Measurements from ENCODE around the gene SLC26A6.

SLC26A6 gene

DNA sequence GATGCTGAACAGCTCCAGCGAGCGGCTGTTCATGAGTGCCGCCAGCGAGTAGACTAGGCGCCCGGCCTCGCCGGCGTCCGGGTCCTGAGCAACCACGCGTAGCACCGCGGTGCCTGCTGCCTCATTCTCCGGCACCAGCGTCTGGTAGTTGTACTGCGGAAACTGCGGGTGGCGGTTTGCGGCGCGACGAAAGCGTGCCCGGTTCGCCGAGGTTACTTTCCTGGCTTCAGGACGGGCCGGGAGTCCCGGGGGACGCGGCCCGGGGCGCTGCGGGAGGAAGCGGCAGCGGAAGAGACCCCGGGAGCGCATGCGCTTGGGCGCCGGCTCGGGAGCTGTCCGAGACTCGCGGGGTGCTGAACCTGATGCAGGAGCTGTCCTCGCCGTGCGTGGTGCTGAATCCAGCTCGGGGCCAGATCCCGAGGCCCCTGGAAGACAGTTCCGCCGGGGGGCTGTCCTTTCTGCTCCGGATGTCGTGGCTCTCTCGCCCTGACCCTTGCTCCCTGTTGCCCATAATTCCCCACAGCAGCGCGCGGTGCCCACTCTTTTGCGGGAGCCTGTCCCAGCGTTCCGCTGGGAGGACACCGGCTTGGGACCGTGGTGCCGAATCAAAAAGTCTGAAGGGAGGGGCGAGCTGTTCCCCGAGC, 26.4 kb upstream of the SLC26A6 start:
- TF ChIP-seq CSDC2 (CRISPR knock-in tag; IDR thresholded peaks at IDR 0.05) = peak; percentile 78; the same call in 1 of the 2 replicates
- TF ChIP-seq ZC3H10 (CRISPR knock-in tag; IDR thresholded peaks at IDR 0.05) = no peak
- TF ChIP-seq ZFP3 (CRISPR knock-in tag; IDR thresholded peaks at IDR 0.05) = 0 out of 2 replicates have a peak, but pooled peaks have one; percentile 61
- no peak for ATAC-seq

GRCh38 chr3:48660800-48661400, 25.6 kb upstream of the SLC26A6 start:
- TF ChIP-seq ISL1 (CRISPR knock-in tag; IDR thresholded peaks at IDR 0.05) = no peak
- no peak for TF ChIP-seq GLIS3 (CRISPR knock-in tag; IDR thresholded peaks at IDR 0.05)
- no peak for TF ChIP-seq TOX (CRISPR knock-in tag; IDR thresholded peaks at IDR 0.05; ENCODE audit: borderline replicate concordance)
- ATAC-seq = no peak

DNA sequence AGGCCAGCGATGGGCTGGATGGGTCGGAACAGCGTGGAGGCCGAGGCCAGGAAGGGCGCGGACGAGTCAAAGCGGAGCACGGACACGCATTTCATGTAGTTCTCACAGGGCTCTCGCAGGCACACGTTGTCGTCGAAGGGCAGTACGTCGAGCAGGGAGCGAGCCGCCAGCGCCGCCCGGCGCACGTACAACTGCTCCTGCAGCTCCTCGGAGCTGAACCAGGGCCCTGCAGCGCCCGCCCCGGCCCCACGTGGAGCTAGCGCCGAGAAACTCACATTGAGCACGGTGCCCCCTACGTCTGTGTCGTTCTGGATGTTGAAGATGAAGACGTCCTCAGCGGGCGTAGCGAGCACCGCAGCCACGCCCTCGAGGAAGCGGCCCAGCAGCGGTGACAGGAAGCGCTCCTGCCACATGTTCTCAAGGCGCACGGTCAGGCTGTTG, 21.6 kb upstream of the SLC26A6 start:
- no peak for ATAC-seq
- no peak for TF ChIP-seq CSDC2 (CRISPR knock-in tag; IDR thresholded peaks at IDR 0.05)

DNA sequence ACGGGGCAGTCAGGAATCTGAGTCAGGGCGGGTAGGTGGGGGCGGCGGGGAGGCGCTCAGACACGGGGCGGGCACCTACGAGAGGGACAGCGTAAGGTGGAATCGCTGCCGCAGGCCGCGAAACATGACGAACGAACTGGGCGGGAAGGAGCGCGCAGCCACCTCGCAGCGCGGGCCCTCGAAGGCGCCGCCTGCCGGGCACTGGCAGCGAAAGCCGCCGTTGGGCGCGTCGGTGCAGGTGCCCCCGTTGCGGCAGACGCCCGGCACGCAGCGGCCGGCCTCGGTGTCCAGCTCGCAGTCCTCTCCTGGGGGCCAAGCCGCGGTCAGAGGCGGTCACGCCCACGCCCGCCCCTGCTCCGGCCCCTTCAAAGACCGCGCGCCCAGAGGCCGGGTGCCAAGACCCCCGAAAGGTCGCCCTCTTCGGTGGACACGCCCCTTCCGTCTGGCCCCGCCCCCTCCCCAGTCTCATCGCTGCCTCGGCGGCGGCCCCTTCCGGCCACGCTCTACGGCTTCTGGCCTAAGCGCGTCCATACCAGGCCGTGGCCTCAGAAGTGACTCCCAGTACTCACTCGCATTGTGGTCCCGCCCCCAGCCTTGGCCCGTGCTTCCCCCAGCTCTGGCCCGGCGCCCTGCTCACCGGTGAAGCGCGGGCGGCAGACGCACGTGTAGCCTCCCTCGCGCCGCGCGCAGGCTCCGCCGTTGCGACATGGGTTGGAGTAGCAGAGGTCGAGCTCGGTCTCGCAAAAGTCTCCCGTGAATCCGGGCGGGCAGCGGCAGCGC, 21.0 kb upstream of the SLC26A6 start:
- no peak for ATAC-seq
- TF ChIP-seq, protein P1, sequence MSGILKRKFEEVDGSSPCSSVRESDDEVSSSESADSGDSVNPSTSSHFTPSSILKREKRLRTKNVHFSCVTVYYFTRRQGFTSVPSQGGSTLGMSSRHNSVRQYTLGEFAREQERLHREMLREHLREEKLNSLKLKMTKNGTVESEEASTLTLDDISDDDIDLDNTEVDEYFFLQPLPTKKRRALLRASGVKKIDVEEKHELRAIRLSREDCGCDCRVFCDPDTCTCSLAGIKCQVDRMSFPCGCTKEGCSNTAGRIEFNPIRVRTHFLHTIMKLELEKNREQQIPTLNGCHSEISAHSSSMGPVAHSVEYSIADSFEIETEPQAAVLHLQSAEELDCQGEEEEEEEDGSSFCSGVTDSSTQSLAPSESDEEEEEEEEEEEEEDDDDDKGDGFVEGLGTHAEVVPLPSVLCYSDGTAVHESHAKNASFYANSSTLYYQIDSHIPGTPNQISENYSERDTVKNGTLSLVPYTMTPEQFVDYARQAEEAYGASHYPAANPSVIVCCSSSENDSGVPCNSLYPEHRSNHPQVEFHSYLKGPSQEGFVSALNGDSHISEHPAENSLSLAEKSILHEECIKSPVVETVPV (CRISPR knock-in tag; IDR thresholded peaks at IDR 0.05) = no peak
- TF ChIP-seq ZFP3 (CRISPR knock-in tag; IDR thresholded peaks at IDR 0.05) = no peak
- TF ChIP-seq ARNTL (CRISPR knock-in tag; IDR thresholded peaks at IDR 0.05; ENCODE audit: borderline replicate concordance, low read depth) = no peak
- TF ChIP-seq, protein P2, sequence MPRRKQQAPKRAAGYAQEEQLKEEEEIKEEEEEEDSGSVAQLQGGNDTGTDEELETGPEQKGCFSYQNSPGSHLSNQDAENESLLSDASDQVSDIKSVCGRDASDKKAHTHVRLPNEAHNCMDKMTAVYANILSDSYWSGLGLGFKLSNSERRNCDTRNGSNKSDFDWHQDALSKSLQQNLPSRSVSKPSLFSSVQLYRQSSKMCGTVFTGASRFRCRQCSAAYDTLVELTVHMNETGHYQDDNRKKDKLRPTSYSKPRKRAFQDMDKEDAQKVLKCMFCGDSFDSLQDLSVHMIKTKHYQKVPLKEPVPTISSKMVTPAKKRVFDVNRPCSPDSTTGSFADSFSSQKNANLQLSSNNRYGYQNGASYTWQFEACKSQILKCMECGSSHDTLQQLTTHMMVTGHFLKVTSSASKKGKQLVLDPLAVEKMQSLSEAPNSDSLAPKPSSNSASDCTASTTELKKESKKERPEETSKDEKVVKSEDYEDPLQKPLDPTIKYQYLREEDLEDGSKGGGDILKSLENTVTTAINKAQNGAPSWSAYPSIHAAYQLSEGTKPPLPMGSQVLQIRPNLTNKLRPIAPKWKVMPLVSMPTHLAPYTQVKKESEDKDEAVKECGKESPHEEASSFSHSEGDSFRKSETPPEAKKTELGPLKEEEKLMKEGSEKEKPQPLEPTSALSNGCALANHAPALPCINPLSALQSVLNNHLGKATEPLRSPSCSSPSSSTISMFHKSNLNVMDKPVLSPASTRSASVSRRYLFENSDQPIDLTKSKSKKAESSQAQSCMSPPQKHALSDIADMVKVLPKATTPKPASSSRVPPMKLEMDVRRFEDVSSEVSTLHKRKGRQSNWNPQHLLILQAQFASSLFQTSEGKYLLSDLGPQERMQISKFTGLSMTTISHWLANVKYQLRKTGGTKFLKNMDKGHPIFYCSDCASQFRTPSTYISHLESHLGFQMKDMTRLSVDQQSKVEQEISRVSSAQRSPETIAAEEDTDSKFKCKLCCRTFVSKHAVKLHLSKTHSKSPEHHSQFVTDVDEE (CRISPR knock-in tag; IDR thresholded peaks at IDR 0.05) = no peak
- no peak for TF ChIP-seq SNAI2 (CRISPR knock-in tag; IDR thresholded peaks at IDR 0.05)
- no peak for TF ChIP-seq ZNF565 (CRISPR knock-in tag; conservative IDR thresholded peaks at IDR 0.05; ENCODE audit: low read depth)
- TF ChIP-seq TCF4 (CRISPR knock-in tag; IDR thresholded peaks at IDR 0.05; ENCODE audit: borderline replicate concordance) = no peak
- no peak for TF ChIP-seq TOX (CRISPR knock-in tag; IDR thresholded peaks at IDR 0.05; ENCODE audit: borderline replicate concordance)
- TF ChIP-seq ZFP30 (CRISPR knock-in tag; IDR thresholded peaks at IDR 0.05) = no peak
- no peak for TF ChIP-seq ZC3H10 (CRISPR knock-in tag; IDR thresholded peaks at IDR 0.05)
- TF ChIP-seq CSDC2 (CRISPR knock-in tag; IDR thresholded peaks at IDR 0.05) = no peak
- no peak for TF ChIP-seq RARB (CRISPR knock-in tag; IDR thresholded peaks at IDR 0.05)
- no peak for TF ChIP-seq ZNF8 (CRISPR knock-in tag; IDR thresholded peaks at IDR 0.05)
- TF ChIP-seq ISL1 (CRISPR knock-in tag; IDR thresholded peaks at IDR 0.05) = no peak
- TF ChIP-seq ZNF70 (CRISPR knock-in tag; IDR thresholded peaks at IDR 0.05) = no peak
- no peak for TF ChIP-seq BACH2 (CRISPR knock-in tag; IDR thresholded peaks at IDR 0.05; ENCODE audit: borderline replicate concordance)
- TF ChIP-seq ESRRG (CRISPR knock-in tag; IDR thresholded peaks at IDR 0.05) = no peak
- TF ChIP-seq OSR1 (CRISPR knock-in tag; IDR thresholded peaks at IDR 0.05) = no peak
- no peak for TF ChIP-seq GLIS3 (CRISPR knock-in tag; IDR thresholded peaks at IDR 0.05)

- ATAC-seq = no peak
- no peak for TF ChIP-seq OSR1 (CRISPR knock-in tag; IDR thresholded peaks at IDR 0.05)
- TF ChIP-seq ZFP30 (CRISPR knock-in tag; IDR thresholded peaks at IDR 0.05) = no peak
- TF ChIP-seq CREB5 (CRISPR knock-in tag; IDR thresholded peaks at IDR 0.05; ENCODE audit: low read depth) = no peak
- TF ChIP-seq BACH2 (CRISPR knock-in tag; IDR thresholded peaks at IDR 0.05; ENCODE audit: borderline replicate concordance) = no peak
- no peak for TF ChIP-seq ESRRG (CRISPR knock-in tag; IDR thresholded peaks at IDR 0.05)
- TF ChIP-seq CSDC2 (CRISPR knock-in tag; IDR thresholded peaks at IDR 0.05) = no peak
- no peak for TF ChIP-seq ARNTL (CRISPR knock-in tag; IDR thresholded peaks at IDR 0.05; ENCODE audit: borderline replicate concordance, low read depth)
- TF ChIP-seq ZNF565 (CRISPR knock-in tag; conservative IDR thresholded peaks at IDR 0.05; ENCODE audit: low read depth) = no peak
- TF ChIP-seq GLIS3 (CRISPR knock-in tag; IDR thresholded peaks at IDR 0.05) = no peak
These were observed 20.3 kb upstream of the SLC26A6 start for GRCh38 chr3:48655606-48656005.
